Fibroblast of skin of right quadriceps (primary cell): ENCODE measurements around the gene SBSN.
A peak's percentile ranks its signal among the peaks of the same experiment; 100 is the strongest.
"Not testable (repeated sequence)": the region's sequence is repeated elsewhere in the genome, so short reads cannot be mapped to it uniquely, and the experiment has no call there.

Experiments used
- DNase-seq: peaks from one replicate; pipeline ENCODE4 v3.0.0-alpha.2; 2013

The SBSN gene

DNA sequence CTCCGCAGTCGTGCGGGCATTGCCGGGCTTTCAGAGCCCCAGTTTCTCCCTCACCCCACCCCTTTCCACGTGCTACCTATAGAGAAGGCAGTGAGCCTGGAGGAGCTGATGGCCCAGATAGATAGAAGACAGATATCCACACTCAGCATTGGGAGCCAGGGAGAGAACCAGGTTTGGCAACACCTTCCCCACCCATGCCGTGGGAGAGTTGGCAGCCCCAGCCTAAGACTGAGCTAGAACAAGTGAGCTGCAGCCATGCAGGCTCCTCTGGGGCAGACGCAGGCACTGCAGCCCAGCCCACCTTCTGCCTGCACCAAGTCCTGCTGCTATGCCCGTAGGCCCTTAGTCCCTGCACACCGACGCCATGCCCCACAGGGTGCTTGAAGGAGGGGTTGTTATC is 27.5 kb downstream of the SBSN start:
- DNase-seq, result no peak

DNA sequence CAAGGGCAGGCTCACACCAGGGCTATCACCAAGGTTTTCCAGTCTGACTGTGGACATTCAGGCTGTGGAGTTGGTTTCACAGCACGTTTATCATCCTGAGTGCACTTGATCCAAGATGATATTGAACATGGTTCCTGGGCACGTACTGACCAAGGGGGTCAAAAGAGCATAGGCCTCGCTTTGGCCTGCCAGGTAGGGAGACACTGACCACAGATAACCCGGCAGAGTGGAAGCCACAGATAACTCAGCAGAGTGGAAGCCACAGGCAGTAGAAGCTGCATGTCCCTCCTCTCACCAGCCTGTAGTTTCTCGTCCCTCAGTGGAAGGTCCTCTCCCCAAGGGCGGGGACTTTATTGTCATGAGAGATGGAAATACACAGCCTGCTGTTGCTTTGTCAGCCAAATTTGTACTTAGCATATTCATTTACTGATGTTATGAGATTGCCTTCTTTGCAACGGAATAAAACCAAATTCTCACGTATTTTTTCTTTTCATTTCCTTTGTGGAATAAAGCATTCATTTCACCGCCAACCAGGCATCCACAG is 29.1 kb downstream of the SBSN start:
- no peak for DNase-seq

- no peak for DNase-seq
These were observed 29.9 kb downstream of the SBSN start for GRCh38 chr19:35498220-35498619.

DNA sequence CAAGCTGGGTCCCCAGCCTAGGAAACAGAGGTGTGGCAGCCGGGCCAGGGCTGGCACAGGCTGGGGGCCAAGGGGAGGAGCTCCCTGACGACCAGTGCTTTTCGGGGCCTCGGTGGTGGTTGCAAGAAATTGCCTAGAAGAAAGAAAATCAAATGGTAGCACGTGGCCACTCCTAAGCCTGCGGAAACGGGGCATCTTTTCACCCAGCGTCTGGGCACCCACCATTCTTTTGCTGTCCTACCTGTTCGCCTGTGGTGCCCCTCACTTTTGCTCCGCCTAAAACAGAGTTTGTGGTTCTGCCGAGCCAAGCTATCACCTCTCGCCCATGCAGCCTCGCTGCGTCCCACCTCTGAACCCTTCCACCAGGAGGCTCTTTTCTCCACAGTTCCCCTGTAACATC is 30.7 kb downstream of the SBSN start:
- no peak for DNase-seq

GRCh38 chr19:35495107-35496064 is 32.7 kb downstream of the SBSN start:
- DNase-seq, result peak; percentile 49

- DNase-seq, result no peak
These were observed 34.1 kb downstream of the SBSN start for GRCh38 chr19:35493971-35494370.

- DNase-seq, result no peak
These were observed 36.2 kb downstream of the SBSN start for GRCh38 chr19:35491836-35492360.

DNA sequence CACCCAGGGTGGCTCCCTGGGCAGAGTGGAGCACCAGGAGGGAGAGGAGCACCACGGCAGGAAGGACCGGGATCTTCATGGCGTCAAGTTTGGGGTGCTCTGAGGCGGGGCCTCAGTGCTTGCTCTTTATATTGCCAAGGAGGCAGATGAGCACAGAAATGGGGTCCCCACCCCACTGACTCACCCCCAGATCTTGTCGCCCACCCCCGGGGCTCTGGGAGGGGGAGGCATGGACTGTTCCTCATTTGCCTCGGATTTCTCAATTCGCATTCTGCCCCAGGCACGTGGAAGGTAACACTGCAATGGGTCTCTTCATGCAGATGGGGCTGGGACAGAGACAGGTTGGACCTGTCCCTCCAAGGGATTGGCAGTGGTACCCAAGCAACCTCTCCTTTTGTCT is 37.7 kb downstream of the SBSN start, which contains the start of gene KRTDAP:
Gene KRTDAP (minus strand): TSS at position 101 of the 400 bp plus-strand sequence. CDS start 22 bp downstream, at position 79.
- no peak for DNase-seq

DNA sequence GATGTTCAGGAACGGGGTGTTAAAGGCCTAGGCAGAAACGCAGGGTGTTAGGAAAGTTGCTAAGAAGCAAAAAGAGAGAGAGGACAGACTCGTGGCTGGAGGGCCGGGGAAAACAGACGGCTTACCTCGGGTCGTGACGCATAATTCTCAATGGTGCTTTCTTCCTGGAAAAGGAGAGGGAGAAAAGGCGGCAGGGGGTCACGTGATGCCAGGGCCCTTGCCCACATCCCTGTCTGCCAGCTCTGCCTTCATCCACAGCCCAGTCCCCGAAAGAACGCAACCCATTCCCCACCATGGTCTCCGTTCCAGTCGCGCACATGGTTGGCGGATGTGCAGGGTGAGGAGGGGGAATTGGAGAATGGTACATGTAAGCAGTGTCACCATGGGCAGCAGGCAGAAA is 39.4 kb downstream of the SBSN start:
- DNase-seq, result no peak

DNA sequence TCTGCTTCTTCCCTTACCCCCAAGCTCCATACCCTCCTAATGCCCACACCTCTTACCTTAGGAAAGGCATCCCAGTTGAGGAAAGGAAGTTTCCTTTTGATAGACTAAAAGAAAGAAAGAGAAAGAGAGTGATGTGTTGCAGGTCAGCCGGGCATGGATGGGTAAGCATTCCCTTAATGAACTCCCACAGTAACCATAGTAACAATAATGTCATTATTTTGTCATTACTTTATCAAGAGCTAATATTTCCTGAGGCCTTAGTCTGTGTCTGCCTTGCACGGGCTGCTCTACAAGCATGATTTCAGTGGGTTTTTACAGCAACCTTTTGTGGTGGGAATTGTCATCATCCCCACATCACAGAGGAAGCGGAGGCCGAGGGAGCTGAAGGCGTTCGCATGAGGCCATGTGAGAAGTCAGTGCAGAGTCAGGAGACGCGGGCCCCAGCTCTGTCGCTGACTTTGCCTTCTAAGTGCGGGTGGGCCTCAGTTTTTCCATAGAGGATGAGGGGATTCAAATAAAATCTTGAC is 40.4 kb downstream of the SBSN start:
- no peak for DNase-seq

- no peak for DNase-seq
These were observed 41.8 kb downstream of the SBSN start for GRCh38 chr19:35486268-35486708.

- DNase-seq, result no peak
These were observed 43.7 kb downstream of the SBSN start for GRCh38 chr19:35484252-35485036.

DNA sequence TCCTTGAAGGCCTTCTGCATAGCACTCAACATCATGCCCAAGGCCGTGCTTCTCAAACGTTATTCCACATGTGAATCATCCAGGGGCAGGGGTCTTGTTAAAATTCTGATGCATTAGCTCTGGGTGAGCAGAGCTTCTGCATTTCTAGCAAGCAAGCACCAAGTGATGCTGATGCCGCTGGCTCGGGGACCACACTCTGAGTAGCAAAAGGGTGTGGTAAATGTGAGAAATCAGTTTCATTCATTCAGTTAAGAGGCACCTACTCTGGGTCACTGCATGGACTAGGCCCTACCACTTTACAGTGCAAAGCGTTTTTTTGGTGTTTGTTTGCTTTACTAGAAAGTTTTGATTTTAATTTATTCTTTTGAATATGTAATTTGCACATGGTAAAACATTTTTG is 45.0 kb downstream of the SBSN start:
- no peak for DNase-seq

DNA sequence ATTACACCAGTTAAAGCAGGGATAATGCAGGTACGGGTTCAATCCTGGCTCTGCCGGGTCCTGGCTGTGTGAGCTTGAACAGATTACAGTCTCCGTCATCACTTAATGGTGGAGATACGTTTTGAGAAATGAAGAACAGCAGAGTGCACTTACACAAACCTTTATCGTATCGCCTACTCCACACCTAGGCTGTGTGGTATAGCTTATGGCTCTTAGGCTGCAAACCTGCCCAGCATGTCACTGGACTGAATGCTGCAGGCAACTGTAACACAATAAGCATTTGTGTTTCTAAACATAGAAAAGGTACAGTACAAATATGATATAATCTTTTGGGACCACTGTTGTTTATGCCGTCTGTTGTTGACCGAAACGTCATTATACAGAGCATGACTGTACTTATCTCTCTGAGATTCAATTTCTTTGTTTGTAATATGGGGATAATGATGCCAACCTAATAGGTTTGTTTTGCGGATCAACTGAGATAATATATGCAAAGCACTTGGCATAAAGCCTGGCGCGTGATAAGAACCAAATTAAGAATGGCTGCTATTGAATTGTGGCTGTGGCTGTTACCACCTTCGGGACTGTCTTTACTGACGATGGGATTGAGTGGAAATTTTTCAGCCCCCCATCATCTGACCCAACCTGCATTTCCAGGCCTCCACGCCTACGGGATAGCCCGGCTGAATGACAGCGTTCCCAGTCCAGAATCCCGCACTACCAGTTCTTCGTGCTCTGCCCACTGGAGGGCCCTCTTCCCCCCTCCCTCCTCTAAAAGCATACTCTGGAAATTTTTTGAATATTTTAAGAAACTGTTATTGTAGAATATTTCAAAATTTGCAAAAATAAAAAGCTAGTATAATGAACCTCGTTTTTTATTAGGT is 49.1 kb downstream of the SBSN start:
- DNase-seq, result no peak

DNA sequence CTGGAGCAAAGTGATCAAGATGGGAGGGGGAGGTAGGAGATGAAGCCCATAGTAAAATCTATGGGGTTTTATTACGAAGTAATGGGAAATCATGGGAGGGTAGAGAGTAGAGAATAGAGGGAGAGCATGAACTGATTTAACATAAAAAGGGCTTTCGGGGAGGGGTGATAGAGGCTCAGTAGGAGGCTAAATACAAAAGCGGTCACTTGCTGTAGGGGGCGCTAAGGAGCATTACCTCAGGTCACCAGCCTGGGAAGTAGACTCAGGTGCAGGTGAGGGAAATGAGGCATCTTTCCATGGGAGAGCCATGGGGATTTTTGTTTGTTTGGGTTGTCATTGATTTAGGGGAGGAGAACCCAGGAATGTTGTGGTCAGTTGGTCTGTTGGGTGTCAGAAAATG is 52.0 kb downstream of the SBSN start:
- DNase-seq, result no peak

DNA sequence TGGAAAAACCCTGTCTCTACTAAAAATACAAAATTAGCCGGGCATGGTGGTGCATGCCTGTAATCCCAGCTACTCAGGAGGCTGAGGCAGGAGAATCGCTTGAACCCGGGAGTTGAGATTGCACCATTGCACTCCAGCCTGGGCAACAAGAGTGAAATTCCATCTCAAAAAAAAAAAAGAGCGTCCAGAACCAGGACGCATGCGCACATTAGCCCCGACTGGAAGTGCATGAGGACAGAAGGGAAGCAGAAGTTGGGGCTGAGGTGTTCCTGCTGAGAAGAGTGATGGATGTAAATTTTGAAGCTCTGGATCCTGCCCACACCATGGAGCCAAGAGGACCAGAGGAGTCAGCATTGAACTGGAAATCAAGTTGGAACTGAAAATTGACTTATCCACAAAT is 53.5 kb downstream of the SBSN start:
- DNase-seq, result not testable (repeated sequence)

DNA sequence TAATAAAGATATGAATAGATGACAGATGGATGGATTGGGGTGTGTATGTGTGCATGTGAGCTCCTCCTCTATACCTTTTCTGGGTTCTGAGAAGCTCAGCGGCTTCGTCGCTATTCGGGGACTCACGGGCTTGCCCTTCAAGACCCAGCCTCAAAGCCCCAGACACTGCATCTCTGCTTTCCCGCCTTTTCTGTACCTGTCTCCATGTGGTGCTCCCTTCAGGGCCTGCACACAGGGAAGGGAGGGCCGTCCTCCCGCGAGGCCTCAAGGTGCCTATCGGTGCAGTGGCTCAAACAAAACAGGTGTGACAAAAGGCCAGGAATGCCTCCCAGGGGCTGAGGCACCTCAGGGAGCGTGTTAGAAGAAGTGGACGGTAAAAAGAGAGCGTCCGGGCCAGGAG is 54.0 kb downstream of the SBSN start:
- DNase-seq, result no peak
